GM23248 (cell line): ENCODE data around the gene MTHFD1L.

ENCODE experiments used
- EZH2 ChIP-seq: fragments of 200-600 bp; sonication (generic); IDR thresholded peaks from 2 replicates; pipeline ENCODE4 v1.6.1; 2018; ENCODE audit warnings: antibody characterized with exemption, mild to moderate bottlenecking; ENCODE audit not compliant: insufficient read depth, poor library complexity, severe bottlenecking
- EZH2phosphoT487 ChIP-seq: fragments of 200-600 bp; sonication (generic); IDR thresholded peaks from 2 replicates; pipeline ENCODE4 v1.6.1; 2018; ENCODE audit warnings: antibody characterized with exemption, moderate library complexity, mild to moderate bottlenecking, low read depth; ENCODE audit not compliant: insufficient read depth

- no peak for TF ChIP-seq EZH2
- no peak for TF ChIP-seq EZH2phosphoT487
Observed at GRCh38 chr6:151067684-151068596, 202.4 kb downstream of the MTHFD1L start.
